ENCODE measurements around the gene FOXN1. TPM values are rescaled to one million over a fixed set of nuclear protein-coding genes. Genes with fewer than 3 reads are reported as not detected.

Gene FOXN1
- total RNA-seq, 2 donors from 2014 or later = 0.32 TPM; not detected in 1

GRCh38 chr17:28480799-28481571 lies 25.2 kb upstream of the FOXN1 start:
- peak; percentile 40 for DNase-seq
- no peak overlapping the region for H3K27ac ChIP-seq

DNA sequence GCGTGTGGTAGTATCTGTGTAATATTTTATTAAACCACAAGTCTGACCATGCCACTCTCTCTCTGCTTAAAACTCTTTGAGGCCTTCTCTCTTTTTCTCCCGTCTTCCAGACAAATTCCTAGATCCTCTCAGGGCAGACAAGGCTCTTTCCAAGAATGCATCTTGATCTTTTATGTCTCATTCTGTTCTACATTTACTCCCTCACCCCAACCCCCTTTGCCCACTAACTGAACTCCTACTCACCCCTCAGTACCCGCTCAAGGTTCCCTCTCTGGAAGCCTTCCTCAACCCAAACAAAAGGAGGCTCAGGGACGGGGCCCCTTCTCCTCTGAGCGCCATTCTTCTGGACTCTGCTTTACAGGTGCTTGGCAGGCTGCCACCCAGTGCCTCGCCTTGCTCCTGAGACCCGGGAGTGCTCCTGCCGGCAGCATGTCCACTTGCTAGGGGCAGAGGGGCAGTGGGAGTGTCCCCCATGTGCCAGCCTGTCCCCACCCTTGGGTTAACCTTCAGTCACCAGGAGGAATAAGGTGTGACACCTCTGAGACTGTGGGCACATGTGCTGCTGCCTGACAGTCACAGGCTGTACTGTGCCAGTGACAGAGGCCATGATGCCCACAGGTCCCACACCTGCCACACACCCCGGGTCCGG lies 23.5 kb upstream of the FOXN1 start:
- Histone ChIP-seq H3K27me3 (no peaks in the 10 kb centered on the region), H3K36me3 (no peaks in the 10 kb centered on the region), H3K4me3 (no peak overlapping the region), H3K27ac (no peak overlapping the region), H3K9ac (ENCODE audit: low read depth in 2 of 2, low read length in 2 of 2) (no peak overlapping the region), H3K9me3 (no peaks in the 10 kb centered on the region), H3K4me1 (peaks cover 5% of the 10 kb centered on the region)
- intact Hi-C loops (cut with DNase I) = no loop called here
- TF ChIP-seq, protein P1, sequence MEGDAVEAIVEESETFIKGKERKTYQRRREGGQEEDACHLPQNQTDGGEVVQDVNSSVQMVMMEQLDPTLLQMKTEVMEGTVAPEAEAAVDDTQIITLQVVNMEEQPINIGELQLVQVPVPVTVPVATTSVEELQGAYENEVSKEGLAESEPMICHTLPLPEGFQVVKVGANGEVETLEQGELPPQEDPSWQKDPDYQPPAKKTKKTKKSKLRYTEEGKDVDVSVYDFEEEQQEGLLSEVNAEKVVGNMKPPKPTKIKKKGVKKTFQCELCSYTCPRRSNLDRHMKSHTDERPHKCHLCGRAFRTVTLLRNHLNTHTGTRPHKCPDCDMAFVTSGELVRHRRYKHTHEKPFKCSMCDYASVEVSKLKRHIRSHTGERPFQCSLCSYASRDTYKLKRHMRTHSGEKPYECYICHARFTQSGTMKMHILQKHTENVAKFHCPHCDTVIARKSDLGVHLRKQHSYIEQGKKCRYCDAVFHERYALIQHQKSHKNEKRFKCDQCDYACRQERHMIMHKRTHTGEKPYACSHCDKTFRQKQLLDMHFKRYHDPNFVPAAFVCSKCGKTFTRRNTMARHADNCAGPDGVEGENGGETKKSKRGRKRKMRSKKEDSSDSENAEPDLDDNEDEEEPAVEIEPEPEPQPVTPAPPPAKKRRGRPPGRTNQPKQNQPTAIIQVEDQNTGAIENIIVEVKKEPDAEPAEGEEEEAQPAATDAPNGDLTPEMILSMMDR (IDR thresholded peaks at IDR 0.05) = no peak
- DNase-seq = peak; percentile 85

More at GRCh38 chr17:28480799-28481571, 25.2 kb upstream of the FOXN1 start:
- Histone ChIP-seq H3K4me1 (peaks cover 11% of the 10 kb centered on the region), H3K9me3 (no peaks in the 10 kb centered on the region), H3K36me3 (no peaks in the 10 kb centered on the region), H3K9ac (ENCODE audit: low read depth in 2 of 2, low read length in 2 of 2) (no peak overlapping the region), H3K27me3 (no peaks in the 10 kb centered on the region), H3K4me3 (no peak overlapping the region)
- intact Hi-C loops (cut with DNase I) = no loop called here
- TF ChIP-seq, protein P1 (IDR thresholded peaks at IDR 0.05) = no peak

- intact Hi-C loops (cut with DNase I) = no loop called here
- Histone ChIP-seq H3K27me3 (no peaks in the 10 kb centered on the region), H3K36me3 (no peaks in the 10 kb centered on the region), H3K9me3 (no peaks in the 10 kb centered on the region), H3K27ac (no peak overlapping the region), H3K4me1 (peaks cover 5% of the 10 kb centered on the region), H3K9ac (ENCODE audit: low read depth in 2 of 2, low read length in 2 of 2) (no peak overlapping the region), H3K4me3 (no peak overlapping the region)
- TF ChIP-seq, protein P1 (IDR thresholded peaks at IDR 0.05) = no peak
- no peak for DNase-seq
These were observed 21.9 kb upstream of the FOXN1 start for GRCh38 chr17:28484296-28484695.

- intact Hi-C loops (cut with DNase I) = no loop called here
- Histone ChIP-seq H3K36me3 (no peaks in the 10 kb centered on the region), H3K27ac (no peak overlapping the region), H3K4me3 (no peak overlapping the region), H3K9me3 (no peaks in the 10 kb centered on the region), H3K9ac (ENCODE audit: low read depth in 2 of 2, low read length in 2 of 2) (no peak overlapping the region), H3K4me1 (peaks cover 5% of the 10 kb centered on the region), H3K27me3 (no peaks in the 10 kb centered on the region)
- TF ChIP-seq, protein P1 (IDR thresholded peaks at IDR 0.05) = no peak
- DNase-seq = no peak
These were observed 21.1 kb upstream of the FOXN1 start for GRCh38 chr17:28485049-28485448.

GRCh38 chr17:28487881-28488532 lies 18.1 kb upstream of the FOXN1 start:
- Histone ChIP-seq H3K9ac (ENCODE audit: low read depth in 2 of 2, low read length in 2 of 2) (no peak overlapping the region), H3K4me3 (no peak overlapping the region), H3K27ac (no peak overlapping the region), H3K9me3 (no peaks in the 10 kb centered on the region), H3K4me1 (peaks cover 5% of the 10 kb centered on the region), H3K36me3 (no peaks in the 10 kb centered on the region), H3K27me3 (no peaks in the 10 kb centered on the region)
- DNase-seq = no peak
- TF ChIP-seq, protein P1 (IDR thresholded peaks at IDR 0.05) = no peak
- intact Hi-C loops (cut with DNase I) = no loop called here
